HPDE6-E6E7 (cell line): Measurements from ENCODE around the gene RAD17.
A peak's percentile ranks its signal among the peaks of the same experiment; 100 is the strongest.
"Not testable (repeated sequence)": the region's sequence is repeated elsewhere in the genome, so short reads cannot be mapped to it uniquely, and the experiment has no call there.

Experiments
- DNase-seq: peaks from one replicate; pipeline ENCODE4 v3.0.0; 2011; ENCODE audit warnings: missing footprints; ENCODE audit errors: extremely low spot score

RAD17 gene

GRCh38 chr5:69369340-69370121 is at the start of gene RAD17, which contains the start of the genes AK6 and TAF9:
TSS of gene RAD17 (plus strand) at chr5:69369818. CDS start at chr5:69372209, 2,391 bp downstream.
TSS of gene AK6 (minus strand) at chr5:69369520. CDS start at chr5:69369490, 30 bp downstream.
TSS of gene TAF9 (minus strand) at chr5:69369520. CDS start at chr5:69365737, 3,783 bp downstream.
- DNase-seq: peak; percentile 83

GRCh38 chr5:69326365-69326764 is 43.3 kb upstream of the RAD17 start:
- DNase-seq: no peak

GRCh38 chr5:69329905-69330489 is 39.6 kb upstream of the RAD17 start:
- no peak for DNase-seq

GRCh38 chr5:69331528-69332445 is 37.8 kb upstream of the RAD17 start:
- DNase-seq: no peak

- not testable (repeated sequence) for DNase-seq
These were observed 35.8 kb upstream of the RAD17 start for GRCh38 chr5:69333668-69334315.

- peak; percentile 60 for DNase-seq
These were observed 34.8 kb upstream of the RAD17 start for GRCh38 chr5:69334793-69335268.

- no peak for DNase-seq
These were observed 34.2 kb upstream of the RAD17 start for GRCh38 chr5:69335341-69335935.

GRCh38 chr5:69341520-69342161 is 28.0 kb upstream of the RAD17 start:
- no peak for DNase-seq

- no peak for DNase-seq
These were observed 26.5 kb upstream of the RAD17 start for GRCh38 chr5:69343083-69343482.

GRCh38 chr5:69350664-69351063 is 19.0 kb upstream of the RAD17 start:
- no peak for DNase-seq

- DNase-seq: no peak
These were observed 9.9 kb upstream of the RAD17 start for GRCh38 chr5:69359699-69360098.

- DNase-seq: no peak
These were observed 9.2 kb upstream of the RAD17 start for GRCh38 chr5:69360442-69360841.

GRCh38 chr5:69364414-69364813 is 5.2 kb upstream of the RAD17 start:
- DNase-seq: no peak

- no peak for DNase-seq
These were observed 4.8 kb upstream of the RAD17 start for GRCh38 chr5:69364850-69365249.

GRCh38 chr5:69367697-69368279 is 1.8 kb upstream of the RAD17 start:
- no peak for DNase-seq

GRCh38 chr5:69368458-69369339 is 919 bp upstream of the RAD17 start:
- DNase-seq: peak; percentile 28

GRCh38 chr5:69370335-69370734 is 717 bp downstream of the RAD17 start:
- DNase-seq: not testable (repeated sequence)

- DNase-seq: no peak
These were observed 2.8 kb downstream of the RAD17 start for GRCh38 chr5:69372394-69372793.

GRCh38 chr5:69374911-69375446 is 5.4 kb downstream of the RAD17 start:
- DNase-seq: no peak
